WTC11 (cell line): ENCODE measurements around the gene PVALB. TPM values are rescaled to one million over a fixed set of nuclear protein-coding genes. Genes with fewer than 3 reads are reported as not detected.

ENCODE experiments used
- ATAC-seq: fragments of 200-7000 bp; cut with Tn5 transposase; 2 replicates; pipeline ENCODE4 v1.10.0; 2021; ENCODE audit warnings: mild to moderate bottlenecking, moderate library complexity
- CTCF ChIA-PET: fragments of 300-600 bp; sonication (Branson Sonifier 250); formaldehyde crosslinking; loops from one replicate; lab custom pipeline; 2021; ENCODE audit warnings: antibody characterized with exemption; lab: Charles Lee
- POLR2A ChIA-PET: fragments of 350-600 bp; sonication (Branson Sonifier 250); formaldehyde crosslinking; loops from one replicate; lab custom pipeline; 2021; ENCODE audit warnings: antibody characterized with exemption; lab: Charles Lee
- DNase-seq: peaks from one replicate; pipeline ENCODE4 v3.0.0; 2021; ENCODE audit warnings: low spot score
- H3K27ac Mint-ChIP-seq: 2 replicates; pipeline ENCODE4 v1.8.0; 2021; ENCODE audit warnings: mixed read lengths
- H3K27me3 Mint-ChIP-seq: 2 replicates; pipeline ENCODE4 v1.8.0; 2021; ENCODE audit warnings: low read depth, mild to moderate bottlenecking, moderate library complexity, mixed read lengths
- H3K36me3 Mint-ChIP-seq: 2 replicates; pipeline ENCODE4 v1.8.0; 2021; ENCODE audit warnings: mixed read lengths
- H3K4me1 Mint-ChIP-seq: 2 replicates; pipeline ENCODE4 v1.8.0; 2022; ENCODE audit warnings: mixed read lengths
- H3K4me3 Mint-ChIP-seq: 2 replicates; pipeline ENCODE4 v1.8.0; 2021; ENCODE audit warnings: mild to moderate bottlenecking, moderate library complexity, mixed read lengths
- H3K9me3 Mint-ChIP-seq: 2 replicates; pipeline ENCODE4 v1.8.0; 2021; ENCODE audit warnings: mixed read lengths
- CREB1 ChIP-seq: sonication (generic); formaldehyde crosslinking; IDR thresholded peaks from 2 replicates; pipeline ENCODE4 v1.8.0; 2023; ENCODE audit warnings: mild to moderate bottlenecking, missing genetic modification reagents
- ELF4 ChIP-seq: sonication (generic); formaldehyde crosslinking; IDR thresholded peaks from 2 replicates; pipeline ENCODE4 v1.8.1; 2022; ENCODE audit warnings: low read depth, mild to moderate bottlenecking, moderate library complexity, missing genetic modification reagents
- FOXJ3 ChIP-seq: sonication (generic); formaldehyde crosslinking; IDR thresholded peaks from 2 replicates; pipeline ENCODE4 v1.9.0; 2021; ENCODE audit warnings: missing genetic modification reagents, mild to moderate bottlenecking, borderline replicate concordance
- FOXK1 ChIP-seq: sonication (generic); formaldehyde crosslinking; IDR thresholded peaks from 2 replicates; pipeline ENCODE4 v1.8.0; 2022; ENCODE audit warnings: mild to moderate bottlenecking, moderate library complexity, missing genetic modification reagents
- GTF2I ChIP-seq: fragments of 250-450 bp; sonication (Bioruptor Pico); conservative IDR thresholded peaks from 2 replicates; pipeline ENCODE4 v1.4.0; 2021; ENCODE audit warnings: mild to moderate bottlenecking
- MYBL2 ChIP-seq: sonication (generic); formaldehyde crosslinking; IDR thresholded peaks from 2 replicates; pipeline ENCODE4 v1.8.1; 2023; ENCODE audit warnings: mild to moderate bottlenecking, moderate library complexity, missing genetic modification reagents
- NR1H2 ChIP-seq: sonication (generic); formaldehyde crosslinking; IDR thresholded peaks from 2 replicates; pipeline ENCODE4 v1.9.0; 2021; ENCODE audit warnings: mild to moderate bottlenecking, moderate library complexity, missing genetic modification reagents
- TCF7 ChIP-seq: sonication (generic); formaldehyde crosslinking; IDR thresholded peaks from 2 replicates; pipeline ENCODE4 v1.8.0; 2022; ENCODE audit warnings: mild to moderate bottlenecking, low read depth, missing genetic modification reagents, moderate library complexity
- TEAD1 ChIP-seq: sonication (generic); formaldehyde crosslinking; IDR thresholded peaks from 2 replicates; pipeline ENCODE4 v1.8.0; 2022; ENCODE audit warnings: mild to moderate bottlenecking, missing genetic modification reagents
- ZBTB21 ChIP-seq: sonication (generic); formaldehyde crosslinking; IDR thresholded peaks from 2 replicates; pipeline ENCODE4 v1.8.1; 2023; ENCODE audit warnings: mild to moderate bottlenecking, missing genetic modification reagents, borderline replicate concordance
- ZNF263 ChIP-seq: sonication (generic); formaldehyde crosslinking; IDR thresholded peaks from 2 replicates; pipeline ENCODE4 v1.8.1; 2022; ENCODE audit warnings: low read depth, mild to moderate bottlenecking, moderate library complexity, missing genetic modification reagents
- ZNF423 ChIP-seq: fragments of 250-450 bp; sonication (Bioruptor Pico); IDR thresholded peaks from 2 replicates; pipeline ENCODE4 v2.1.2; 2022; ENCODE audit warnings: mild to moderate bottlenecking, moderate library complexity
- total RNA-seq: library from RNA; stranded (reverse); gene quantifications from 3 replicates; pipeline ENCODE4 v1.2.3, GENCODE V29; 2021
- TF ChIP-seq, protein P1 (sequence below): sonication (generic); formaldehyde crosslinking; IDR thresholded peaks from 2 replicates; pipeline ENCODE4 v1.8.1; 2023; ENCODE audit warnings: mild to moderate bottlenecking, missing genetic modification reagents
- TF ChIP-seq, protein P2 (sequence below): sonication (generic); formaldehyde crosslinking; IDR thresholded peaks from 2 replicates; pipeline ENCODE4 v1.8.1; 2023; ENCODE audit warnings: mild to moderate bottlenecking, moderate library complexity, missing genetic modification reagents
- TF ChIP-seq, protein P3 (sequence below): sonication (generic); formaldehyde crosslinking; IDR thresholded peaks from 2 replicates; pipeline ENCODE4 v1.8.0; 2022; ENCODE audit warnings: missing genetic modification reagents
- TF ChIP-seq, protein P4 (sequence below): fragments of 250-450 bp; sonication (Bioruptor Pico); IDR thresholded peaks from 2 replicates; pipeline ENCODE4 v1.9.0; 2021; ENCODE audit warnings: moderate library complexity, mild to moderate bottlenecking, inconsistent platforms, borderline replicate concordance
- TF ChIP-seq, protein P5 (sequence below): fragments of 200-600 bp; IDR thresholded peaks from 2 replicates; pipeline ENCODE4 v1.8.0; 2022; ENCODE audit warnings: antibody characterized with exemption
- TF ChIP-seq, protein P6 (sequence below): sonication (generic); formaldehyde crosslinking; IDR thresholded peaks from 2 replicates; pipeline ENCODE4 v1.8.1; 2022; ENCODE audit warnings: missing genetic modification reagents, borderline replicate concordance

PVALB gene
- total RNA-seq, 1 experiment from 2014 or later, result 2.7 TPM

DNA sequence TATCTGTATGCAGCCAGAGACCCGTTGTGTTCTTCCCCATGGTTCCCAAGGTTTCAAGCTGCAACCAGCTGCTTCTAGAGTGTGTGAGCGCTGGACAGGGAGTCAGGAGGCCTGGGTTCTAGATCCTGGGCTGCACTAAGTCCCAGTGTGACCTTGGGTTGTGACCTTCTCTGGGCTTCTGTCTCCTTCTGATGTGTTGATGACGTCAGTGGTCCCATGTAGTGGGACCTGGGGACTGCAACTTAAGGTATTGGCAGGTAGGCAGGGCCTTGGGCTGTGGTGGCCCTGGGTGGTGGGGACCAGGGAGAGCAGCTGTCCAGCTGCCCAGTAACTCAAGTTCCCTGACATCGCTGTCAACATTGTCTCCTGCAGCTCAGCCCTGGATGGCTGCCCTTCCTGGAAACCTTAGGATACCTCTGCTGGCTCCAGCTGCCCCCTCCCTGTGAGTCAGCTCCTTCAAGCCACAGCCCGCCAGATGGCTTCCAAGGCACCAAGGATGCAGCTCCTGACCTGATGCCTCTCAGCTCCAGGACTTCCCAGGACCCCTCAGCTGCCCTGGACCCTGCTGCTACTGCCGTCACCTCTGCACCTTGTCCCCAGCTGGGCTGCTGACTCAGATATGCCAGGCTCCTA, 1.3 kb upstream of the PVALB start:
- ATAC-seq (no peak), DNase-seq (no peak)
- TF ChIP-seq FOXJ3 (CRISPR knock-in tag) (no peak), TCF7 (CRISPR knock-in tag) (no peak), ZNF263 (CRISPR knock-in tag) (no peak), ZBTB21 (no peak), CREB1 (CRISPR knock-in tag) (no peak)
- TF ChIP-seq, protein P1, sequence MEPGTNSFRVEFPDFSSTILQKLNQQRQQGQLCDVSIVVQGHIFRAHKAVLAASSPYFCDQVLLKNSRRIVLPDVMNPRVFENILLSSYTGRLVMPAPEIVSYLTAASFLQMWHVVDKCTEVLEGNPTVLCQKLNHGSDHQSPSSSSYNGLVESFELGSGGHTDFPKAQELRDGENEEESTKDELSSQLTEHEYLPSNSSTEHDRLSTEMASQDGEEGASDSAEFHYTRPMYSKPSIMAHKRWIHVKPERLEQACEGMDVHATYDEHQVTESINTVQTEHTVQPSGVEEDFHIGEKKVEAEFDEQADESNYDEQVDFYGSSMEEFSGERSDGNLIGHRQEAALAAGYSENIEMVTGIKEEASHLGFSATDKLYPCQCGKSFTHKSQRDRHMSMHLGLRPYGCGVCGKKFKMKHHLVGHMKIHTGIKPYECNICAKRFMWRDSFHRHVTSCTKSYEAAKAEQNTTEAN (CRISPR knock-in tag), result no peak
- TF ChIP-seq, protein P2, sequence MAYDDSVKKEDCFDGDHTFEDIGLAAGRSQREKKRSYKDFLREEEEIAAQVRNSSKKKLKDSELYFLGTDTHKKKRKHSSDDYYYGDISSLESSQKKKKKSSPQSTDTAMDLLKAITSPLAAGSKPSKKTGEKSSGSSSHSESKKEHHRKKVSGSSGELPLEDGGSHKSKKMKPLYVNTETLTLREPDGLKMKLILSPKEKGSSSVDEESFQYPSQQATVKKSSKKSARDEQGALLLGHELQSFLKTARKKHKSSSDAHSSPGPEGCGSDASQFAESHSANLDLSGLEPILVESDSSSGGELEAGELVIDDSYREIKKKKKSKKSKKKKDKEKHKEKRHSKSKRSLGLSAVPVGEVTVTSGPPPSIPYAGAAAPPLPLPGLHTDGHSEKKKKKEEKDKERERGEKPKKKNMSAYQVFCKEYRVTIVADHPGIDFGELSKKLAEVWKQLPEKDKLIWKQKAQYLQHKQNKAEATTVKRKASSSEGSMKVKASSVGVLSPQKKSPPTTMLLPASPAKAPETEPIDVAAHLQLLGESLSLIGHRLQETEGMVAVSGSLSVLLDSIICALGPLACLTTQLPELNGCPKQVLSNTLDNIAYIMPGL (CRISPR knock-in tag), result no peak
- TF ChIP-seq, protein P3, sequence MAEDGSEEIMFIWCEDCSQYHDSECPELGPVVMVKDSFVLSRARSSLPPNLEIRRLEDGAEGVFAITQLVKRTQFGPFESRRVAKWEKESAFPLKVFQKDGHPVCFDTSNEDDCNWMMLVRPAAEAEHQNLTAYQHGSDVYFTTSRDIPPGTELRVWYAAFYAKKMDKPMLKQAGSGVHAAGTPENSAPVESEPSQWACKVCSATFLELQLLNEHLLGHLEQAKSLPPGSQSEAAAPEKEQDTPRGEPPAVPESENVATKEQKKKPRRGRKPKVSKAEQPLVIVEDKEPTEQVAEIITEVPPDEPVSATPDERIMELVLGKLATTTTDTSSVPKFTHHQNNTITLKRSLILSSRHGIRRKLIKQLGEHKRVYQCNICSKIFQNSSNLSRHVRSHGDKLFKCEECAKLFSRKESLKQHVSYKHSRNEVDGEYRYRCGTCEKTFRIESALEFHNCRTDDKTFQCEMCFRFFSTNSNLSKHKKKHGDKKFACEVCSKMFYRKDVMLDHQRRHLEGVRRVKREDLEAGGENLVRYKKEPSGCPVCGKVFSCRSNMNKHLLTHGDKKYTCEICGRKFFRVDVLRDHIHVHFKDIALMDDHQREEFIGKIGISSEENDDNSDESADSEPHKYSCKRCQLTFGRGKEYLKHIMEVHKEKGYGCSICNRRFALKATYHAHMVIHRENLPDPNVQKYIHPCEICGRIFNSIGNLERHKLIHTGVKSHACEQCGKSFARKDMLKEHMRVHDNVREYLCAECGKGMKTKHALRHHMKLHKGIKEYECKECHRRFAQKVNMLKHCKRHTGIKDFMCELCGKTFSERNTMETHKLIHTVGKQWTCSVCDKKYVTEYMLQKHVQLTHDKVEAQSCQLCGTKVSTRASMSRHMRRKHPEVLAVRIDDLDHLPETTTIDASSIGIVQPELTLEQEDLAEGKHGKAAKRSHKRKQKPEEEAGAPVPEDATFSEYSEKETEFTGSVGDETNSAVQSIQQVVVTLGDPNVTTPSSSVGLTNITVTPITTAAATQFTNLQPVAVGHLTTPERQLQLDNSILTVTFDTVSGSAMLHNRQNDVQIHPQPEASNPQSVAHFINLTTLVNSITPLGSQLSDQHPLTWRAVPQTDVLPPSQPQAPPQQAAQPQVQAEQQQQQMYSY (CRISPR knock-in tag), result no peak
- peak overlapping the region; percentile 67; the same call in 1 of the 2 replicates for H3K4me3 Mint-ChIP-seq
- H3K27me3 Mint-ChIP-seq, result peaks cover 49% of the 10 kb centered on the region
- CTCF ChIA-PET, result interaction anchor here (0.5 to 3.9 kb wide), 3 partner anchors 36 to 255 kb away, joined by 3 to 17 read pairs (median 10); no protein-coding TSS in a partner anchor
- POLR2A ChIA-PET, result interaction anchor here (0.5 kb wide), 1 partner anchor 18 kb away, joined by 6 read pairs; no protein-coding TSS in a partner anchor
- no peaks in the 10 kb centered on the region for H3K9me3 Mint-ChIP-seq
- no peak overlapping the region for H3K27ac Mint-ChIP-seq
- peaks cover 34% of the 10 kb centered on the region for H3K4me1 Mint-ChIP-seq
- no peaks in the 10 kb centered on the region for H3K36me3 Mint-ChIP-seq

DNA sequence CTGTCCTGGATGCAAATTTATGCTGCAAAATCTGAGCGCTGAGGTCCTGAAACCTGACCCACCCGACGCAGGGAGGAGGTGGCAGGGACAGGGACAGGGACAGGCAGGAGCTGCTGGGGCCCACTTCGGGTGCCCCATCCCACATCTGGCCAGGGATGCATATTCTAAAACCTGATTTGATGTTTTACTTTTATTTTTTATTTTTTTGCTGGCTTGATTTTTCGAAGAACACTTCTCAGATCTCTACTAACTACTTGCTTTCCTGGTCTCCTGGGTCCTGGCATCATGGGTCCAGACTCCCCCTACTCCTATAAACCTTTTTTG, 652 bp upstream of the PVALB start:
- no peak for DNase-seq
- peak overlapping the region; percentile 67 for H3K4me3 Mint-ChIP-seq
- no peak overlapping the region for H3K27ac Mint-ChIP-seq
- H3K9me3 Mint-ChIP-seq, result no peaks in the 10 kb centered on the region
- ATAC-seq, result no peak
- POLR2A ChIA-PET, result no interaction called here
- no peaks in the 10 kb centered on the region for H3K36me3 Mint-ChIP-seq
- peaks cover 52% of the 10 kb centered on the region for H3K27me3 Mint-ChIP-seq
- H3K4me1 Mint-ChIP-seq, result peaks cover 28% of the 10 kb centered on the region
- CTCF ChIA-PET, result interaction anchor here (2.0 to 3.9 kb wide), 2 partner anchors 35 to 39 kb away, joined by 10 to 17 read pairs; no protein-coding TSS in a partner anchor
- TF ChIP-seq MYBL2 (CRISPR knock-in tag) (no peak), TEAD1 (CRISPR knock-in tag) (no peak), GTF2I (no peak), CREB1 (CRISPR knock-in tag) (no peak), NR1H2 (CRISPR knock-in tag) (no peak), ELF4 (CRISPR knock-in tag) (no peak), ZNF423 (CRISPR knock-in tag) (no peak), FOXK1 (CRISPR knock-in tag) (no peak)
- TF ChIP-seq, protein P4, sequence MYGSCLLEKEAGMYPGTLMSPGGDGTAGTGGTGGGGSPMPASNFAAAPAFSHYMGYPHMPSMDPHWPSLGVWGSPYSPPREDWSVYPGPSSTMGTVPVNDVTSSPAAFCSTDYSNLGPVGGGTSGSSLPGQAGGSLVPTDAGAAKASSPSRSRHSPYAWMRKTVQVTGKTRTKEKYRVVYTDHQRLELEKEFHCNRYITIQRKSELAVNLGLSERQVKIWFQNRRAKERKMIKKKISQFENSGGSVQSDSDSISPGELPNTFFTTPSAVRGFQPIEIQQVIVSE, result no peak
- TF ChIP-seq, protein P2 (CRISPR knock-in tag), result no peak
- TF ChIP-seq, protein P5, sequence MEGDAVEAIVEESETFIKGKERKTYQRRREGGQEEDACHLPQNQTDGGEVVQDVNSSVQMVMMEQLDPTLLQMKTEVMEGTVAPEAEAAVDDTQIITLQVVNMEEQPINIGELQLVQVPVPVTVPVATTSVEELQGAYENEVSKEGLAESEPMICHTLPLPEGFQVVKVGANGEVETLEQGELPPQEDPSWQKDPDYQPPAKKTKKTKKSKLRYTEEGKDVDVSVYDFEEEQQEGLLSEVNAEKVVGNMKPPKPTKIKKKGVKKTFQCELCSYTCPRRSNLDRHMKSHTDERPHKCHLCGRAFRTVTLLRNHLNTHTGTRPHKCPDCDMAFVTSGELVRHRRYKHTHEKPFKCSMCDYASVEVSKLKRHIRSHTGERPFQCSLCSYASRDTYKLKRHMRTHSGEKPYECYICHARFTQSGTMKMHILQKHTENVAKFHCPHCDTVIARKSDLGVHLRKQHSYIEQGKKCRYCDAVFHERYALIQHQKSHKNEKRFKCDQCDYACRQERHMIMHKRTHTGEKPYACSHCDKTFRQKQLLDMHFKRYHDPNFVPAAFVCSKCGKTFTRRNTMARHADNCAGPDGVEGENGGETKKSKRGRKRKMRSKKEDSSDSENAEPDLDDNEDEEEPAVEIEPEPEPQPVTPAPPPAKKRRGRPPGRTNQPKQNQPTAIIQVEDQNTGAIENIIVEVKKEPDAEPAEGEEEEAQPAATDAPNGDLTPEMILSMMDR, result no peak
- TF ChIP-seq, protein P6, sequence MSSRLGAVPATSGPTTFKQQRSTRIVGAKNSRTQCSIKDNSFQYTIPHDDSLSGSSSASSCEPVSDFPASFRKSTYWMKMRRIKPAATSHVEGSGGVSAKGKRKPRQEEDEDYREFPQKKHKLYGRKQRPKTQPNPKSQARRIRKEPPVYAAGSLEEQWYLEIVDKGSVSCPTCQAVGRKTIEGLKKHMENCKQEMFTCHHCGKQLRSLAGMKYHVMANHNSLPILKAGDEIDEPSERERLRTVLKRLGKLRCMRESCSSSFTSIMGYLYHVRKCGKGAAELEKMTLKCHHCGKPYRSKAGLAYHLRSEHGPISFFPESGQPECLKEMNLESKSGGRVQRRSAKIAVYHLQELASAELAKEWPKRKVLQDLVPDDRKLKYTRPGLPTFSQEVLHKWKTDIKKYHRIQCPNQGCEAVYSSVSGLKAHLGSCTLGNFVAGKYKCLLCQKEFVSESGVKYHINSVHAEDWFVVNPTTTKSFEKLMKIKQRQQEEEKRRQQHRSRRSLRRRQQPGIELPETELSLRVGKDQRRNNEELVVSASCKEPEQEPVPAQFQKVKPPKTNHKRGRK (CRISPR knock-in tag), result no peak
